IMR-90 (cell line): ENCODE data around the gene ATP6V1D. TPM values are rescaled to one million over a fixed set of nuclear protein-coding genes. Genes with fewer than 3 reads are reported as not detected.

Experiments used
- ATAC-seq: fragments of 200-7000 bp; cut with Tn5 transposase; 2 replicates; pipeline ENCODE4 v1.9.1; 2020; ENCODE audit warnings: low read depth, mild to moderate bottlenecking, moderate library complexity
- BruUV-seq: library from RNA; stranded (reverse); fragments of 400-500 nt; replicated peaks from 2 replicates; lab custom pipeline; 2021; lab: Mats Ljungman, UMichigan
- CTCF ChIA-PET: fragments of 300-600 bp; formaldehyde crosslinking; extraction: SDS; loops from one replicate; lab custom pipeline; 2021; ENCODE audit warnings: antibody characterized with exemption; lab: Yijun Ruan, JAX
- POLR2A ChIA-PET: fragments of 300-600 bp; sonication (Branson Sonifier 250); formaldehyde crosslinking; loops from one replicate; lab custom pipeline; 2022; ENCODE audit warnings: antibody characterized with exemption; ENCODE audit not compliant: unreplicated experiment; lab: Charles Lee
- DNase-seq: peaks from one replicate; pipeline ENCODE4 v3.0.0; 2013
- H2AFZ ChIP-seq: replicated peaks from 2 replicates; pipeline ENCODE3; 2013; ENCODE audit warnings: low read length, mild to moderate bottlenecking; ENCODE audit not compliant: poor library complexity
- H2AK5ac ChIP-seq: 2 replicates; pipeline ENCODE4 v1.6.1; 2013; ENCODE audit warnings: low read depth, low read length, inconsistent platforms
- H2AK9ac ChIP-seq: replicated peaks from 2 replicates; pipeline ENCODE3; 2013; ENCODE audit warnings: mild to moderate bottlenecking, low read depth, low read length, moderate library complexity; ENCODE audit not compliant: poor library complexity
- H2BK120ac ChIP-seq: 2 replicates; pipeline ENCODE4 v1.6.1; 2013; ENCODE audit warnings: low read depth, low read length, inconsistent platforms
- H2BK15ac ChIP-seq: 3 replicates; pipeline ENCODE4 v1.6.1; 2013; ENCODE audit warnings: low read depth, low read length, inconsistent platforms
- H2BK20ac ChIP-seq: 2 replicates; pipeline ENCODE4 v1.6.1; 2013; ENCODE audit warnings: low read depth, mild to moderate bottlenecking, inconsistent platforms, low read length, moderate library complexity
- H2BK5ac ChIP-seq: 2 replicates; pipeline ENCODE4 v1.6.1; 2013; ENCODE audit warnings: mild to moderate bottlenecking, low read depth, low read length, inconsistent platforms; ENCODE audit not compliant: poor library complexity, severe bottlenecking
- H3K14ac ChIP-seq: replicated peaks from 2 replicates; pipeline ENCODE4 v1.6.1; 2013; ENCODE audit warnings: low read depth, low read length, inconsistent platforms
- H3K18ac ChIP-seq: 2 replicates; pipeline ENCODE4 v1.6.1; 2013; ENCODE audit warnings: low read depth, low read length, control low read depth
- H3K23ac ChIP-seq: 2 replicates; pipeline ENCODE4 v1.6.1; 2013; ENCODE audit warnings: low read depth, low read length, inconsistent platforms
- H3K27ac ChIP-seq: 2 replicates; pipeline ENCODE4 v1.5.1; 2013; ENCODE audit warnings: mild to moderate bottlenecking, control low read depth, low read length; ENCODE audit not compliant: insufficient read depth
- H3K27me3 ChIP-seq: 2 replicates; pipeline ENCODE4 v1.6.1; 2013; ENCODE audit warnings: low read length; ENCODE audit not compliant: control insufficient read depth, insufficient read depth
- H3K36me3 ChIP-seq: 2 replicates; pipeline ENCODE4 v1.6.1; 2013; ENCODE audit warnings: low read length, mixed read lengths; ENCODE audit not compliant: control insufficient read depth, insufficient read depth
- H3K4ac ChIP-seq: 2 replicates; pipeline ENCODE4 v1.6.1; 2013; ENCODE audit warnings: low read depth, low read length, inconsistent platforms
- H3K4me1 ChIP-seq: 2 replicates; pipeline ENCODE4 v1.6.1; 2013; ENCODE audit warnings: low read length, mixed read lengths; ENCODE audit not compliant: control insufficient read depth, insufficient read depth
- H3K4me2 ChIP-seq: 2 replicates; pipeline ENCODE4 v1.6.1; 2013; ENCODE audit warnings: low read depth, mild to moderate bottlenecking, control low read depth, low read length, moderate library complexity
- H3K4me3 ChIP-seq: 2 replicates; pipeline ENCODE4 v1.5.1; 2013; ENCODE audit warnings: low read depth, mild to moderate bottlenecking, control low read depth, low read length, moderate library complexity; ENCODE audit not compliant: insufficient read depth
- H3K56ac ChIP-seq: 2 replicates; pipeline ENCODE4 v1.6.1; 2013; ENCODE audit warnings: low read length, inconsistent platforms; ENCODE audit not compliant: insufficient read depth; ENCODE audit errors: extremely low read depth
- H3K79me1 ChIP-seq, 2 experiments: 2 replicates each; pipeline ENCODE4 v1.6.1; 2013; ENCODE audit warnings: low read length in 2 of 2, inconsistent platforms in 1 of 2, low read depth in 1 of 2
- H3K9ac ChIP-seq: 2 replicates; pipeline ENCODE4 v1.6.1; 2013; ENCODE audit warnings: low read depth, low read length, control low read depth
- H3K9me1 ChIP-seq: 2 replicates; pipeline ENCODE4 v1.6.1; 2013; ENCODE audit warnings: low read length, inconsistent platforms; ENCODE audit not compliant: insufficient read depth
- H3K9me3 ChIP-seq: 2 replicates; pipeline ENCODE4 v1.6.1; 2013; ENCODE audit warnings: low read length; ENCODE audit not compliant: control insufficient read depth, insufficient read depth
- H4K20me1 ChIP-seq: 2 replicates; pipeline ENCODE4 v1.6.1; 2013; ENCODE audit warnings: low read length, inconsistent platforms; ENCODE audit not compliant: insufficient read depth
- H4K5ac ChIP-seq: 2 replicates; pipeline ENCODE4 v1.6.1; 2013; ENCODE audit warnings: mild to moderate bottlenecking, low read depth, low read length, control low read depth
- H4K8ac ChIP-seq, 2 experiments: 2 replicates each; pipeline ENCODE4 v1.6.1; 2013; ENCODE audit warnings: low read depth in 2 of 2, low read length in 2 of 2, control low read depth in 1 of 2, inconsistent platforms in 1 of 2
- H4K91ac ChIP-seq: 2 replicates; pipeline ENCODE4 v1.6.1; 2013; ENCODE audit warnings: low read depth, low read length, inconsistent platforms; ENCODE audit not compliant: insufficient read depth
- BHLHE40 ChIP-seq: fragments of 150-350 bp; IDR thresholded peaks from 2 replicates; pipeline ENCODE4 v1.6.1; 2016; ENCODE audit warnings: mild to moderate bottlenecking, low read depth, low read length
- CEBPB ChIP-seq: IDR thresholded peaks from 2 replicates; pipeline ENCODE4 v1.6.1; 2012; ENCODE audit warnings: low read depth, low read length, improper control_type of control experiment
- CHD1 ChIP-seq: IDR thresholded peaks from 2 replicates; pipeline ENCODE4 v1.6.1; 2012; ENCODE audit warnings: low read depth, low read length, improper control_type of control experiment
- CTCF ChIP-seq: conservative IDR thresholded peaks from 2 replicates; pipeline ENCODE4 v1.5.1; 2012; ENCODE audit warnings: mild to moderate bottlenecking, low read depth, low read length, improper control_type of control experiment
- ELK1 ChIP-seq: fragments of 150-350 bp; IDR thresholded peaks from 2 replicates; pipeline ENCODE4 v1.6.1; 2016; ENCODE audit warnings: low read depth, mild to moderate bottlenecking, low read length, moderate library complexity, borderline replicate concordance
- FOS ChIP-seq: fragments of 150-350 bp; IDR thresholded peaks from 2 replicates; pipeline ENCODE4 v1.6.1; 2016; ENCODE audit warnings: low read depth, low read length
- MAFK ChIP-seq: IDR thresholded peaks from 2 replicates; pipeline ENCODE4 v1.6.1; 2012; ENCODE audit warnings: low read depth, low read length, improper control_type of control experiment
- MAZ ChIP-seq: IDR thresholded peaks from 2 replicates; pipeline ENCODE4 v1.6.1; 2012; ENCODE audit warnings: low read depth, mild to moderate bottlenecking, low read length, improper control_type of control experiment, moderate library complexity, borderline replicate concordance
- MXI1 ChIP-seq: IDR thresholded peaks from 2 replicates; pipeline ENCODE4 v1.6.1; 2012; ENCODE audit warnings: low read depth, mild to moderate bottlenecking, low read length, moderate library complexity, borderline replicate concordance
- NFE2L2 ChIP-seq: fragments of 150-350 bp; IDR thresholded peaks from 2 replicates; pipeline ENCODE4 v1.6.1; 2016; ENCODE audit warnings: low read depth, mild to moderate bottlenecking, low read length
- POLR2A ChIP-seq: IDR thresholded peaks from 2 replicates; pipeline ENCODE4 v1.6.1; 2012; ENCODE audit warnings: mild to moderate bottlenecking, low read depth, low read length
- RAD21 ChIP-seq: IDR thresholded peaks from 2 replicates; pipeline ENCODE4 v1.6.1; 2012; ENCODE audit warnings: low read length, improper control_type of control experiment
- RCOR1 ChIP-seq: IDR thresholded peaks from 2 replicates; pipeline ENCODE4 v1.6.1; 2012; ENCODE audit warnings: mild to moderate bottlenecking, low read length, improper control_type of control experiment; ENCODE audit not compliant: insufficient replicate concordance
- RFX5 ChIP-seq: IDR thresholded peaks from 2 replicates; pipeline ENCODE4 v1.8.0; 2012; ENCODE audit warnings: low read depth, mild to moderate bottlenecking, low read length, moderate library complexity
- SMC3 ChIP-seq: fragments of 150-350 bp; IDR thresholded peaks from 2 replicates; pipeline ENCODE4 v1.6.1; 2016; ENCODE audit warnings: low read depth, mild to moderate bottlenecking, antibody characterized with exemption, low read length, moderate library complexity
- USF2 ChIP-seq: fragments of 150-350 bp; IDR thresholded peaks from 2 replicates; pipeline ENCODE4 v1.6.1; 2017; ENCODE audit warnings: mild to moderate bottlenecking, antibody characterized with exemption, low read length, low read depth
- WGBS, 2 experiments: methylation state at CpG; one replicate each; pipeline versions ENCODE4 v1.1.5 to v1.1.7; 2013; ENCODE audit warnings: missing lambda C conversion rate in 2 of 2; ENCODE audit not compliant: insufficient read length in 1 of 2; ENCODE audit errors: extremely low coverage in 2 of 2; 5-methylcytosine and 5-hydroxymethylcytosine counted together
- dilution Hi-C: fragments of 300-500 bp; cut with HindIII; formaldehyde crosslinking; loops from one replicate; pipeline ENCODE4 v1.14.3; 2018; ENCODE audit warnings: low sequenced_read_pairs; ENCODE audit not compliant: unreplicated experiment
- in situ Hi-C: fragments of 300-500 bp; cut with MboI; formaldehyde crosslinking; loops from 3 replicates; pipeline ENCODE4 v1.14.3; 2019; ENCODE audit warnings: low sequenced_read_pairs, inconsistent platforms, mixed read lengths
- intact Hi-C: fragments of 100-400 bp; cut with micrococcal nuclease; formaldehyde crosslinking; loops from 2 replicates; pipeline ENCODE4 v1.10.0; 2022
- polyA plus RNA-seq, 3 experiments: library from polyadenylated mRNA; depleted of rRNA; stranded (reverse); fragments of >200 nt; gene quantifications; 2 replicates each; pipeline ENCODE4 v1.2.3, GENCODE V29; 2012; ENCODE audit warnings: low replicate concordance in 1 of 3
- total RNA-seq: library from RNA; depleted of rRNA; stranded (reverse); fragments of >200 nt; gene quantifications from 2 replicates; pipeline ENCODE4 v1.2.3, GENCODE V29; 2012

Gene ATP6V1D
- total and polyA plus RNA-seq, 2 of the 4 experiments (the other 2 are of a cell fraction): 54.5 to 113 TPM

GRCh38 chr14:67392800-67393199, 33.2 kb upstream of the ATP6V1D start:
- Histone ChIP-seq H3K9me3 (no peaks in the 10 kb centered on the region), H4K5ac (no peak overlapping the region), H3K4me1 (no peaks in the 10 kb centered on the region), H3K4me2 (no peak overlapping the region), H4K8ac (no peak overlapping the region), H3K56ac (no peak overlapping the region), H3K79me1 (no peaks in the 10 kb centered on the region), H4K91ac (no peak overlapping the region), H3K4me3 (no peak overlapping the region), H3K9me1 (peaks cover 3% of the 10 kb centered on the region; the same call in 1 of the 2 replicates), H3K36me3 (no peaks in the 10 kb centered on the region), H3K18ac (no peak overlapping the region), H3K23ac (no peak overlapping the region), H2AK9ac (no peak overlapping the region), H2BK15ac (no peak overlapping the region), H3K27me3 (no peaks in the 10 kb centered on the region), H2BK5ac (no peak overlapping the region), H3K27ac (no peak overlapping the region), H2AK5ac (no peak overlapping the region), H4K20me1 (no peaks in the 10 kb centered on the region), H3K4ac (no peak overlapping the region), H2BK20ac (no peak overlapping the region), H3K9ac (no peak overlapping the region), H3K14ac (no peak overlapping the region), H2BK120ac (no peak overlapping the region), H2AFZ (no peak overlapping the region)
- in situ Hi-C loops: no loop called here
- intact Hi-C loops: no loop called here
- ATAC-seq (no peak), DNase-seq (no peak)
- POLR2A ChIA-PET: no interaction called here
- dilution Hi-C loops: no loop called here
- 90% methylated on average over 4 of the region's 9 CpGs; no CpG with 5 or more reads in 1 of the 2 experiments for WGBS, 2 experiments
- CTCF ChIA-PET: no interaction called here
- TF ChIP-seq RFX5 (no peak), ELK1 (no peak), RAD21 (no peak), SMC3 (no peak), CEBPB (no peak), POLR2A (no peak), CTCF (no peak), BHLHE40 (no peak), CHD1 (no peak), MXI1 (no peak), RCOR1 (no peak), USF2 (no peak), FOS (no peak), NFE2L2 (no peak), MAZ (no peak), MAFK (no peak)
- BruUV-seq: no TSS peak
